Adrenal gland (tissue), 12 donors: ENCODE measurements around the gene WWOX. TPM values are rescaled to one million over a fixed set of nuclear protein-coding genes. Genes with fewer than 3 reads are reported as not detected.

ENCODE experiments used
- DNase-seq, 7 donors: peaks; one replicate each; pipeline ENCODE4 v3.0.0-alpha.2; 2019 to 2020
- H3K27ac ChIP-seq, 5 donors: fragments of 200-600 bp; sonication (generic) in 4 of 5; 1 replicate in 3 of 5; 2 replicates in 2 of 5; pipeline versions ENCODE4 v1.5.1 to v1.8.0; 2016 to 2020; ENCODE audit warnings: mild to moderate bottlenecking in 1 of 5
- H3K27me3 ChIP-seq: fragments of 200-600 bp; 2 replicates; pipeline ENCODE4 v1.8.0; 2021
- H3K36me3 ChIP-seq, 2 donors: fragments of 200-600 bp; replicated peaks in 1 of 2; 1 replicate in 1 of 2; 2 replicates in 1 of 2; pipeline versions ENCODE4 v1.5.1 to v1.8.0; 2018 to 2022
- H3K4me1 ChIP-seq, 2 donors: fragments of 200-600 bp; replicated peaks in 1 of 2; 1 replicate in 1 of 2; 2 replicates in 1 of 2; pipeline versions ENCODE4 v1.5.1 to v1.8.0; 2018 to 2021
- H3K4me3 ChIP-seq, 4 donors: fragments of 200-600 bp; sonication (generic) in 3 of 4; one replicate each; pipeline ENCODE4 v1.5.1; 2016 to 2018
- H3K9me3 ChIP-seq, 3 donors: fragments of 200-600 bp; sonication (generic) in 1 of 3; replicated peaks in 1 of 3; 1 replicate in 2 of 3; 2 replicates in 1 of 3; pipeline versions ENCODE4 v1.5.1 to v1.8.0; 2016 to 2021
- CTCF ChIP-seq, 6 experiments: fragments of 450-650 bp in 4 of 6; fragments of 200-600 bp in 2 of 6; sonication (generic) in 1 of 6; IDR thresholded peaks; 1 replicate in 5 of 6; 2 replicates in 1 of 6; pipeline versions ENCODE4 v1.5.1 to v1.8.0; 2016 to 2021; ENCODE audit warnings: antibody characterized with exemption in 6 of 6, mild to moderate bottlenecking in 2 of 6, moderate library complexity in 1 of 6
- POLR2A ChIP-seq, 2 donors: fragments of 450-650 bp; IDR thresholded peaks; one replicate each; pipeline ENCODE4 v1.6.1; 2017; ENCODE audit warnings: antibody characterized with exemption in 2 of 2, mild to moderate bottlenecking in 2 of 2, moderate library complexity in 1 of 2
- WGBS, 4 donors: extraction: QIAGEN DNeasy Blood & Tissue Kit in 2 of 4; methylation state at CpG; one replicate each; pipeline versions ENCODE4 v1.1.5 to v1.1.7; 2013 to 2017; 5-methylcytosine and 5-hydroxymethylcytosine counted together
- intact Hi-C, 2 donors: fragments of 100-400 bp; cut with DNase I; formaldehyde crosslinking; loops; one replicate each; pipeline versions ENCODE4 v1.14.1 to v1.15.0; 2022 to 2023
- polyA plus RNA-seq, 3 donors: library from polyadenylated mRNA; stranded (reverse); fragments of 200-250 nt in 2 of 3; fragments of 350-450 nt in 1 of 3; fragmentation: Illumina TruSeq in 1 of 3; extraction: RNeasy Lipid Tissue Mini Kit (QIAGEN cat#74804) in 1 of 3; gene quantifications; one replicate each; pipeline ENCODE4 v1.2.3, GENCODE V29; 2013 to 2014
- total RNA-seq, 9 donors: library from RNA; depleted of rRNA in 4 of 9; stranded (reverse); fragments of >200 nt in 4 of 9; fragments of 120-200 nt in 1 of 9; fragmentation: NEBNext Ultra II Directional in 1 of 9; extraction: Animal tissue kit (Norgen Biotek cat#: 25700) in 1 of 9; gene quantifications; one replicate each; pipeline versions ENCODE4 v1.1.0 to v1.2.4, GENCODE V29; 2013 to 2023
- donor health status: healthy with polysubstance abuse.
- donor health status: Bipolar disorder and iron deficiency.
- donor health status: DM: yes; HTN: yes; CAD: no.
- donor health status: DM: no; HTN: no; CAD: no.
- donor health status: DM: no; HTN: no; CAD: no.
- donor health status: DM: yes; HTN: yes; CAD: no.

WWOX gene
- total and polyA plus RNA-seq, 12 donors: 11.8 to 74.6 (median 20.5) TPM

- H3K4me1 ChIP-seq: peaks cover 0 to 5% of the 10 kb centered on the region in 2 donors
- no peak overlapping the region for H3K27ac ChIP-seq
- no peak for DNase-seq
- intact Hi-C loops: no loop called here
- TF ChIP-seq POLR2A (IDR thresholded peaks at IDR 0.05) (no peak), CTCF (IDR thresholded peaks at IDR 0.05) (no peak)
- H3K36me3 ChIP-seq: no peaks in the 10 kb centered on the region
- 89 to 95% (median 93%) methylated on average over 6 of the region's 6 CpGs for WGBS, 4 donors
- H3K4me3 ChIP-seq: no peak overlapping the region
- no peaks in the 10 kb centered on the region for H3K27me3 ChIP-seq
- H3K9me3 ChIP-seq: no peaks in the 10 kb centered on the region
These were observed 506.2 kb downstream of the WWOX start for GRCh38 chr16:78605548-78606101.

GRCh38 chr16:78606545-78606944, 507.1 kb downstream of the WWOX start:
- no peak for TF ChIP-seq CTCF (IDR thresholded peaks at IDR 0.05)
- no peak for TF ChIP-seq POLR2A (IDR thresholded peaks at IDR 0.05)

GRCh38 chr16:78607022-78607421, 507.6 kb downstream of the WWOX start:
- H3K9me3 ChIP-seq: no peaks in the 10 kb centered on the region
- H3K4me3 ChIP-seq: no peak overlapping the region
- H3K27me3 ChIP-seq: no peaks in the 10 kb centered on the region
- no peak for DNase-seq
- 91 to 94% (median 93%) methylated on average over 5 of the region's 5 CpGs for WGBS, 4 donors
- TF ChIP-seq POLR2A (IDR thresholded peaks at IDR 0.05) (no peak), CTCF (IDR thresholded peaks at IDR 0.05) (no peak)
- intact Hi-C loops: no loop called here
- peaks cover 0 to 5% of the 10 kb centered on the region in 2 donors for H3K4me1 ChIP-seq
- H3K36me3 ChIP-seq: no peaks in the 10 kb centered on the region
- H3K27ac ChIP-seq: no peak overlapping the region

More at GRCh38 chr16:78606545-78606944, 507.1 kb downstream of the WWOX start:
- H3K4me1 ChIP-seq: peaks cover 0 to 5% of the 10 kb centered on the region in 2 donors
- DNase-seq: no peak
- H3K9me3 ChIP-seq: no peaks in the 10 kb centered on the region
- no peaks in the 10 kb centered on the region for H3K36me3 ChIP-seq
- H3K27ac ChIP-seq: no peak overlapping the region
- WGBS, 4 donors: 85 to 92% (median 91%) methylated on average over 8 of the region's 8 CpGs
- intact Hi-C loops: no loop called here
- no peak overlapping the region for H3K4me3 ChIP-seq
- no peaks in the 10 kb centered on the region for H3K27me3 ChIP-seq

- DNase-seq: no peak
- intact Hi-C loops: no loop called here
- Histone ChIP-seq H3K27ac (no peak overlapping the region), H3K4me3 (no peak overlapping the region), H3K36me3 (no peaks in the 10 kb centered on the region), H3K27me3 (no peaks in the 10 kb centered on the region), H3K9me3 (no peaks in the 10 kb centered on the region), H3K4me1 (peaks cover 0 to 5% of the 10 kb centered on the region in 2 donors)
- WGBS, 4 donors: 45 to 60% (median 55%) methylated on average over 6 of the region's 6 CpGs
- no peak for TF ChIP-seq POLR2A (IDR thresholded peaks at IDR 0.05)
- no peak for TF ChIP-seq CTCF (IDR thresholded peaks at IDR 0.05)
These were observed 508.0 kb downstream of the WWOX start for GRCh38 chr16:78607465-78607864.
